H9 (cell line): ENCODE results near the gene LRRC63. TPM values are rescaled to one million over a fixed set of nuclear protein-coding genes. Genes with fewer than 3 reads are reported as not detected.

Source experiments
- DNase-seq: peaks from one replicate; pipeline ENCODE4 v3.0.0-alpha.2; 2017
- H2AFZ ChIP-seq: one replicate; pipeline ENCODE4 v1.6.1; 2013; ENCODE audit warnings: mild to moderate bottlenecking, low read length, control low read depth, moderate library complexity
- H2AK5ac ChIP-seq: 2 replicates; pipeline ENCODE4 v1.6.1; 2013; ENCODE audit warnings: low read length, control low read depth, mixed read lengths; ENCODE audit not compliant: insufficient read length
- H2BK120ac ChIP-seq: one replicate; pipeline ENCODE4 v1.6.1; 2013; ENCODE audit warnings: low read depth, mild to moderate bottlenecking, low read length, control low read depth, inconsistent platforms; ENCODE audit not compliant: poor library complexity, severe bottlenecking
- H2BK12ac ChIP-seq: 2 replicates; pipeline ENCODE4 v1.6.1; 2013; ENCODE audit warnings: low read length, control low read depth, mixed read lengths, low read depth; ENCODE audit not compliant: insufficient read length
- H2BK15ac ChIP-seq: 2 replicates; pipeline ENCODE4 v1.6.1; 2013; ENCODE audit warnings: low read depth, low read length, control low read depth
- H2BK20ac ChIP-seq: one replicate; pipeline ENCODE4 v1.6.1; 2013; ENCODE audit warnings: low read depth, mild to moderate bottlenecking, low read length, control low read depth, inconsistent platforms; ENCODE audit not compliant: poor library complexity, severe bottlenecking
- H2BK5ac ChIP-seq: 2 replicates; pipeline ENCODE4 v1.6.1; 2013; ENCODE audit warnings: low read length, control low read depth, mixed read lengths; ENCODE audit not compliant: insufficient read length
- H3K14ac ChIP-seq: 2 replicates; pipeline ENCODE4 v1.6.1; 2013; ENCODE audit warnings: low read length, control low read depth; ENCODE audit not compliant: insufficient read depth
- H3K18ac ChIP-seq: 2 replicates; pipeline ENCODE4 v1.6.1; 2013; ENCODE audit warnings: low read depth, mild to moderate bottlenecking, mixed read lengths, low read length, control low read depth; ENCODE audit not compliant: insufficient read length
- H3K23ac ChIP-seq: 2 replicates; pipeline ENCODE4 v1.6.1; 2013; ENCODE audit warnings: low read length, control low read depth, mixed read lengths, low read depth; ENCODE audit not compliant: insufficient read length
- H3K23me2 ChIP-seq: 2 replicates; pipeline ENCODE4 v1.6.1; 2013; ENCODE audit warnings: low read depth, mild to moderate bottlenecking, mixed read lengths, low read length, control low read depth; ENCODE audit not compliant: insufficient read length, poor library complexity, severe bottlenecking
- H3K27ac ChIP-seq: 2 replicates; pipeline ENCODE4 v1.5.1; 2013; ENCODE audit warnings: low read length, control low read depth, mixed read lengths, low read depth; ENCODE audit not compliant: insufficient read length
- H3K27me3 ChIP-seq: 2 replicates; pipeline ENCODE4 v1.6.1; 2013; ENCODE audit warnings: low read length, control low read depth, inconsistent platforms; ENCODE audit not compliant: insufficient read depth
- H3K4ac ChIP-seq: 2 replicates; pipeline ENCODE4 v1.6.1; 2013; ENCODE audit warnings: low read depth, mild to moderate bottlenecking, control low read depth, inconsistent platforms, low read length, moderate library complexity
- H3K4me1 ChIP-seq: 2 replicates; pipeline ENCODE4 v1.6.1; 2013; ENCODE audit warnings: low read length, control low read depth, inconsistent platforms; ENCODE audit not compliant: insufficient read depth
- H3K4me2 ChIP-seq: 2 replicates; pipeline ENCODE4 v1.6.1; 2013; ENCODE audit warnings: low read length, control low read depth, mixed read lengths; ENCODE audit not compliant: insufficient read length, insufficient read depth
- H3K56ac ChIP-seq: 2 replicates; pipeline ENCODE4 v1.6.1; 2013; ENCODE audit warnings: low read depth, mild to moderate bottlenecking, mixed read lengths, low read length, control low read depth; ENCODE audit not compliant: insufficient read length
- H3K79me1 ChIP-seq: 2 replicates; pipeline ENCODE4 v1.6.1; 2013; ENCODE audit warnings: low read depth, mild to moderate bottlenecking, moderate library complexity, low read length, control low read depth, inconsistent platforms; ENCODE audit not compliant: insufficient read depth, poor library complexity, severe bottlenecking
- H3K79me2 ChIP-seq: 2 replicates; pipeline ENCODE4 v1.6.1; 2013; ENCODE audit warnings: low read length, control low read depth, inconsistent platforms; ENCODE audit not compliant: insufficient read depth
- H3K9ac ChIP-seq: 2 replicates; pipeline ENCODE4 v1.6.1; 2013; ENCODE audit warnings: low read length, control low read depth, mixed read lengths; ENCODE audit not compliant: insufficient read length; ENCODE audit errors: extremely low read depth
- H3K9me3 ChIP-seq: one replicate; pipeline ENCODE4 v1.6.1; 2013; ENCODE audit warnings: low read depth, low read length, inconsistent platforms; ENCODE audit not compliant: control insufficient read depth
- H3T11ph ChIP-seq: one replicate; pipeline ENCODE4 v1.6.1; 2013; ENCODE audit warnings: mild to moderate bottlenecking, low read length, control low read depth, inconsistent platforms
- H4K20me1 ChIP-seq: one replicate; pipeline ENCODE4 v1.6.1; 2013; ENCODE audit not compliant: control insufficient read depth, insufficient read length, insufficient read depth
- H4K5ac ChIP-seq: 2 replicates; pipeline ENCODE4 v1.6.1; 2013; ENCODE audit warnings: low read depth, mild to moderate bottlenecking, mixed read lengths, low read length, control low read depth; ENCODE audit not compliant: insufficient read length
- H4K8ac ChIP-seq: replicated peaks from 2 replicates; pipeline ENCODE4 v1.6.1; 2013; ENCODE audit warnings: low read length, control low read depth, mixed read lengths, low read depth; ENCODE audit not compliant: insufficient read length
- H4K91ac ChIP-seq: 2 replicates; pipeline ENCODE4 v1.6.1; 2013; ENCODE audit warnings: low read depth, mild to moderate bottlenecking, moderate library complexity, mixed read lengths, low read length, control low read depth; ENCODE audit not compliant: insufficient read length
- H3K27ac Mint-ChIP-seq, 3 experiments: 2 replicates in 2 of 3; 3 replicates in 1 of 3; pipeline ENCODE4 v1.8.0; 2020 to 2021; ENCODE audit warnings: mixed read lengths in 3 of 3, mild to moderate bottlenecking in 1 of 3, moderate library complexity in 1 of 3
- H3K27me3 Mint-ChIP-seq: 2 replicates; pipeline ENCODE4 v1.8.0; 2021; ENCODE audit warnings: low read depth, mild to moderate bottlenecking, moderate library complexity, mixed read lengths
- H3K36me3 Mint-ChIP-seq, 3 experiments: 2 replicates in 2 of 3; 3 replicates in 1 of 3; pipeline ENCODE4 v1.8.0; 2020 to 2021; ENCODE audit warnings: low read depth in 3 of 3, mixed read lengths in 3 of 3; ENCODE audit not compliant: insufficient read depth in 1 of 3
- H3K4me1 Mint-ChIP-seq, 2 experiments: 2 replicates each; pipeline ENCODE4 v1.8.0; 2020; ENCODE audit warnings: mixed read lengths in 2 of 2
- H3K4me3 Mint-ChIP-seq, 2 experiments: 2 replicates in 1 of 2; 3 replicates in 1 of 2; pipeline ENCODE4 v1.8.0; 2020 to 2021; ENCODE audit warnings: mild to moderate bottlenecking in 2 of 2, mixed read lengths in 2 of 2, moderate library complexity in 1 of 2
- H3K9me3 Mint-ChIP-seq, 2 experiments: 2 replicates in 1 of 2; 3 replicates in 1 of 2; pipeline ENCODE4 v1.8.0; 2020; ENCODE audit warnings: mild to moderate bottlenecking in 2 of 2, mixed read lengths in 2 of 2, moderate library complexity in 1 of 2
- WGBS: extraction: QIAGEN DNeasy Blood & Tissue Kit; methylation state at CpG from one replicate; pipeline ENCODE4 v1.1.7; 2013; ENCODE audit warnings: missing lambda C conversion rate, low lambda C conversion rate, mixed read lengths; ENCODE audit not compliant: insufficient read length; ENCODE audit errors: extremely low coverage; 5-methylcytosine and 5-hydroxymethylcytosine counted together
- total RNA-seq: library from RNA; stranded (reverse); gene quantifications from 2 replicates; pipeline ENCODE4 v1.2.1, GENCODE V29; 2021
- TF ChIP-seq, protein P1 (sequence below): fragments of 200-600 bp; sonication (generic); conservative IDR thresholded peaks from 3 replicates; pipeline ENCODE4 v1.8.0; 2021; ENCODE audit warnings: antibody characterized with exemption, mild to moderate bottlenecking

LRRC63 gene
- total RNA-seq, 1 experiment from 2014 or later, result not detected

DNA sequence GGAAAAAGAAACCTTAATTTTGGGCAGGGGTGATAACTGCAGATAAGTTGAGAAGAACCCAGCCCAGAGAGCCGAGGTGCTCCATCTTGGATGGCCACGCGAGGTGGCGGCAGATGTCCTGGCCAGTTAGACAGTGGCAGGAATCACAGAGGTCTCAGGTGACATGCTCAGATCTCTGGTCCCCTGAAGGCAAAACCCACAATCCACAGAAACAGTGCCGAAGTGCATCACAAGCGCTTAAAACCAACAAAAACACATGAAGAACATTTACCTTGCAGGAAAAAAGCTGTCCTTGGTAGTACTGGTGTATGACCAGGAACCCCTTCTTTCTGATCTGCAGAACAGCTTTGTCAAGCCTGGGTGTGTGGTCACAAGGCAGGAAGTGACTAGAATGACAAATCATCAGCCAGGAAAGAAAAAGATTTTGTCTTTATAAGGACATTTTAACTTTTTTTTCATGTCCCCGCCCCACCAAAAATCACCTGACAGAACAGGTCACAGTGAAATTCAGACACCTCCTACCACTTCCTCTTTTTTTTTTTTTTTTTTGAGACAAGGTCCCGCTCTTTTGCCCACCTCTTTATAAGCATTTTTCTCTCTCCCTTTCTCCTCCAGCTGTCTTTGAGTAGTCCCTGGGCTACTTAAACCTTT, 29.8 kb upstream of the LRRC63 start, which contains the start of gene LCP1:
Gene LCP1, minus strand, starts transcription at position 338 of the 651 bp plus-strand sequence. CDS start 22,515 bp downstream, outside the sequence.
- H3K4ac ChIP-seq, result no peak within 1 kb of the TSS
- H4K5ac ChIP-seq, result no peak within 1 kb of the TSS
- Mint-ChIP-seq H3K36me3 (no peaks in the 10 kb centered on the region), H3K9me3 (no peaks in the 10 kb centered on the region), H3K27me3 (no peaks in the 10 kb centered on the region; the same call in 1 of the 2 replicates), H3K4me1 (peaks cover 2 to 10% of the 10 kb centered on the region in 2 experiments), H3K27ac (no peak within 1 kb of the TSS), H3K4me3 (no peak within 1 kb of the TSS)
- no peak within 1 kb of the TSS for H2BK5ac ChIP-seq
- H2BK12ac ChIP-seq, result no peak within 1 kb of the TSS
- H3K79me2 ChIP-seq, result no peaks in the 10 kb centered on the region
- TF ChIP-seq, protein P1, sequence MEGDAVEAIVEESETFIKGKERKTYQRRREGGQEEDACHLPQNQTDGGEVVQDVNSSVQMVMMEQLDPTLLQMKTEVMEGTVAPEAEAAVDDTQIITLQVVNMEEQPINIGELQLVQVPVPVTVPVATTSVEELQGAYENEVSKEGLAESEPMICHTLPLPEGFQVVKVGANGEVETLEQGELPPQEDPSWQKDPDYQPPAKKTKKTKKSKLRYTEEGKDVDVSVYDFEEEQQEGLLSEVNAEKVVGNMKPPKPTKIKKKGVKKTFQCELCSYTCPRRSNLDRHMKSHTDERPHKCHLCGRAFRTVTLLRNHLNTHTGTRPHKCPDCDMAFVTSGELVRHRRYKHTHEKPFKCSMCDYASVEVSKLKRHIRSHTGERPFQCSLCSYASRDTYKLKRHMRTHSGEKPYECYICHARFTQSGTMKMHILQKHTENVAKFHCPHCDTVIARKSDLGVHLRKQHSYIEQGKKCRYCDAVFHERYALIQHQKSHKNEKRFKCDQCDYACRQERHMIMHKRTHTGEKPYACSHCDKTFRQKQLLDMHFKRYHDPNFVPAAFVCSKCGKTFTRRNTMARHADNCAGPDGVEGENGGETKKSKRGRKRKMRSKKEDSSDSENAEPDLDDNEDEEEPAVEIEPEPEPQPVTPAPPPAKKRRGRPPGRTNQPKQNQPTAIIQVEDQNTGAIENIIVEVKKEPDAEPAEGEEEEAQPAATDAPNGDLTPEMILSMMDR, result no peak
- no CpG with 5 or more reads among the region's 8 CpGs for WGBS
- no peaks in the 10 kb centered on the region for H3K9me3 ChIP-seq
- no peaks in the 10 kb centered on the region for H4K20me1 ChIP-seq
- H3K4me2 ChIP-seq, result no peak within 1 kb of the TSS
- H2AK5ac ChIP-seq, result no peak within 1 kb of the TSS
- H4K8ac ChIP-seq, result no peak within 1 kb of the TSS
- no peak within 1 kb of the TSS for H2BK120ac ChIP-seq
- H3K23ac ChIP-seq, result no peak within 1 kb of the TSS
- peaks cover 3% of the 10 kb centered on the region; the same call in 1 of the 2 replicates for H3K4me1 ChIP-seq
- H3K27ac ChIP-seq, result no peak within 1 kb of the TSS
- no peak within 1 kb of the TSS for H3T11ph ChIP-seq
- H3K27me3 ChIP-seq, result no peaks in the 10 kb centered on the region
- H3K14ac ChIP-seq, result no peak within 1 kb of the TSS
- no peaks in the 10 kb centered on the region for H3K23me2 ChIP-seq
- no peak within 1 kb of the TSS for H2BK20ac ChIP-seq
- H2AFZ ChIP-seq, result no peak within 1 kb of the TSS
- no peak within 1 kb of the TSS for H2BK15ac ChIP-seq
- no peak within 1 kb of the TSS for H4K91ac ChIP-seq
- H3K56ac ChIP-seq, result no peak within 1 kb of the TSS
- no peak for DNase-seq
- H3K9ac ChIP-seq, result no peak within 1 kb of the TSS
- H3K79me1 ChIP-seq, result no peaks in the 10 kb centered on the region
- no peak within 1 kb of the TSS for H3K18ac ChIP-seq
